HFF-Myc (cell line): ENCODE data around the gene SPCS3.
"Not testable (repeated sequence)": the region's sequence is repeated elsewhere in the genome, so short reads cannot be mapped to it uniquely, and the experiment has no call there.

Source experiments
- DNase-seq: peaks from one replicate; pipeline ENCODE4 v3.0.0-alpha.2; 2011; ENCODE audit warnings: low read depth; ENCODE audit errors: extremely low read depth
- H3K4me3 ChIP-seq: replicated peaks from 2 replicates; pipeline ENCODE4 v1.5.1; 2011; ENCODE audit warnings: low read depth, mild to moderate bottlenecking, control low read depth, low read length
- TF ChIP-seq, protein P1 (sequence below): IDR thresholded peaks from 2 replicates; pipeline ENCODE4 v1.5.1; 2012; ENCODE audit warnings: mild to moderate bottlenecking, low read depth, low read length, control low read depth; ENCODE audit errors: missing control alignments

SPCS3 gene

DNA sequence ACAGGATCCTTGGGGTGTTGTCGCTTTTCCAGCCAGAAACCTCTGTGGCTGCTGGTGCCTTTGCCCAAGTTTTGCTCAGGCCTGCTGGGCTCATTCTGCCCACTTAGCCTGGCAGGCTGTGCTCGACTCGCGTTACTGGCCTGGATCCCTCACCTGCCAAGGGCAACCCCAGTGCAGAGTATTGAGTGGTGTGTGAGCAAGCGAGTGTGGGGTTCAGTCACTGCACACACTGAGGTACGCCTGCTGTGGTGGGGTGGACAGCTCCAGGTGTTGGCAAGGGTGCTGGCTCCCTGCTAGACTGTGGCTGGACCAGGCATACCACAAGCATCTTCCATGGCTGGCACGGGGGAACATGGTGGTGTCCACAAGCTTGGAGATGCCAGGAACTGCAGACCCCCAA, 22.6 kb downstream of the SPCS3 start:
- no peak overlapping the region for H3K4me3 ChIP-seq
- TF ChIP-seq, protein P1, sequence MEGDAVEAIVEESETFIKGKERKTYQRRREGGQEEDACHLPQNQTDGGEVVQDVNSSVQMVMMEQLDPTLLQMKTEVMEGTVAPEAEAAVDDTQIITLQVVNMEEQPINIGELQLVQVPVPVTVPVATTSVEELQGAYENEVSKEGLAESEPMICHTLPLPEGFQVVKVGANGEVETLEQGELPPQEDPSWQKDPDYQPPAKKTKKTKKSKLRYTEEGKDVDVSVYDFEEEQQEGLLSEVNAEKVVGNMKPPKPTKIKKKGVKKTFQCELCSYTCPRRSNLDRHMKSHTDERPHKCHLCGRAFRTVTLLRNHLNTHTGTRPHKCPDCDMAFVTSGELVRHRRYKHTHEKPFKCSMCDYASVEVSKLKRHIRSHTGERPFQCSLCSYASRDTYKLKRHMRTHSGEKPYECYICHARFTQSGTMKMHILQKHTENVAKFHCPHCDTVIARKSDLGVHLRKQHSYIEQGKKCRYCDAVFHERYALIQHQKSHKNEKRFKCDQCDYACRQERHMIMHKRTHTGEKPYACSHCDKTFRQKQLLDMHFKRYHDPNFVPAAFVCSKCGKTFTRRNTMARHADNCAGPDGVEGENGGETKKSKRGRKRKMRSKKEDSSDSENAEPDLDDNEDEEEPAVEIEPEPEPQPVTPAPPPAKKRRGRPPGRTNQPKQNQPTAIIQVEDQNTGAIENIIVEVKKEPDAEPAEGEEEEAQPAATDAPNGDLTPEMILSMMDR = no peak
- DNase-seq = no peak

DNA sequence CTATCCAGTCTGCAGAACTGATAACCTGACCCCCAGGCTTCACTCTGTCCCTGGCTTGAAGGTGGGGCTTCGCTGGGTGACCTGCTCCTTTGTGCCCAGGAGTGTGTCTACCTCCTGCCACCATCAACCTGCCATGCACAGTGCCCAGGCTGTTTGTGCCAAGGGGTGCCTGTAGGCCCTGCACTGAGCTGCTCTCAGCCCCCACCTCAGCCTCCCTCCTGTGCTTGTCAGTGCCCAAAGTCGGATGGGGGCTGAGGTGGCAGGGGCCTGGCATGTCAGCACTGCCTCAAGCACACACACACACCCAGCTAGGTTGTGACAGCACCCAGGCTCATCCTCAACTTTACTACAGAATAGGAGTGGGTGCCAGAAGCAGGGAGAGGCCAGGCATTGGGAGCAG, 23.5 kb downstream of the SPCS3 start:
- no peak overlapping the region for H3K4me3 ChIP-seq
- no peak for DNase-seq
- TF ChIP-seq, protein P1 = no peak

DNA sequence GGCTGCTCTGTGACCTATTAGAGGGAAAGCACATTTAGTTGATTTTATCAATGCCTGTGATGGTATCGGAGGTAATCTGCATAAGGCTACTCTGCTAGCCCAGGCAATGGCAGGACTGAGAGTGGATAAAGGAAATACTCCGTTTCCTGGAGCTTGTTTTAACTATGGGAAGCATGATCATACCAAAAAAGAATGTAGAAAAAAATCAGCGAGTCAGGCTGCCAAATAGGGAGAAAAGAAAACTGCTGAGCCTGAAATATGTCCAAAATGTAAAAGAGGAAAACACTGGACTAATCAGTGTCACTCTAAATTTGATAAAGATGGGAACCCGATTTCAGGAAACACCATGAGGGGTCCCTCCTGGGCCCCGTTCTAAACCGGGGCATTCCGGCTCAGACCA, 25.6 kb downstream of the SPCS3 start:
- DNase-seq, H3K4me3 ChIP-seq: not testable (repeated sequence)

DNA sequence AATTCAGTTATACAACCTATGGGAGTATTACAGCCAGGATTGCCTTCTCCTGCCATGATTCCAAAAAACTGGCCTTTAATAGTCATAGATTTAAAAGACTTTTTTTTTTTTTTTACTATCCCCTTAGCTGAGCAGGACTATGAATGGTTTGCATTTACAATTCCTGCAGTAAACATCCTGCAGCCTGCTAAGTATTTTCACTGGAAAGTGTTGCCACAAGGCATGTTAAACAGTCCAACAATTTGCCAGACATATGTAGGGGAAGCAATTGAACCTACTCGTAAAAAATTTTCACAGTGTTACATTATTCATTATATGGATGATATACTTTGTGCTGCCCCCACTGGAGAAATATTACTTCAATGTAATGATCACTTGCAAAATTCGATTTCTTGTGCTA, 27.1 kb downstream of the SPCS3 start:
- not testable (repeated sequence) for H3K4me3 ChIP-seq, DNase-seq

DNA sequence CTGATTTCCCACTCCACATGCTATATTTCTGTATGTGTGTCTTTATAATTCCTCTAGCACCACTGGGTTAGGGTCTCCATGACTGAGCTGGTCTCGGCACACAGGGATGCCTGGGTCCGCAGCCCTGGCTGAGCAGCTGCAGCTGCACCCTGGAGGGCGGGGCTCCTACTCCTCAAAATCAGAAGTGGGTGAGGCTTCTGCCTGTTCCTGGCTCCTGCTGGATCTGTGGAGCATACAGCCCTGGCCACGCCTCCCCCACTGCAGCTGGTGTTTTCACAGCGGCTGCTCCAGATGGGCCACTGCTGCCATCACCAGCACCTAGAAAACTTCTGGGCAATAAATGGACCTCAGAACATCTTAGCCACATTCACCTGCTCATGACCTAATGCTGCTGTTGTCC, 30.9 kb downstream of the SPCS3 start:
- TF ChIP-seq, protein P1 = no peak
- DNase-seq = no peak
- H3K4me3 ChIP-seq = no peak overlapping the region

DNA sequence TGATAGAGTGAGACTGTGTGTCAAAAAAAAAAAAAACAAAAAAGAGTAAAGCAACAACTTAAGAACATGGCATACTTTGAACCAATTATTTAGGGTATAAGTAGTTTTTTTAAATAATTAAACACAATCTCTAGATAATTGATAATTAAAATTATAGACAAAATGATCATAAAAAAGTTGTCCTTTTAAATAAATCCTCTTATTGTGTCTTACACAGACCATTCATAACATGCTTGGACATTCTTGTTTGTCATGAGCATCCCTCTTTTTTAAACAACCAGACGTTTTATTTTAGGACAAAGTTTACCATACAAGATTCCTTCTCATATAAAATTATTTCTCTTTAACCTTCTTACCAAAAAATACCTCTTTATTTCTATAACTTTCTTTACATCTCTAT, 35.1 kb downstream of the SPCS3 start:
- DNase-seq = no peak
- TF ChIP-seq, protein P1 = no peak

DNA sequence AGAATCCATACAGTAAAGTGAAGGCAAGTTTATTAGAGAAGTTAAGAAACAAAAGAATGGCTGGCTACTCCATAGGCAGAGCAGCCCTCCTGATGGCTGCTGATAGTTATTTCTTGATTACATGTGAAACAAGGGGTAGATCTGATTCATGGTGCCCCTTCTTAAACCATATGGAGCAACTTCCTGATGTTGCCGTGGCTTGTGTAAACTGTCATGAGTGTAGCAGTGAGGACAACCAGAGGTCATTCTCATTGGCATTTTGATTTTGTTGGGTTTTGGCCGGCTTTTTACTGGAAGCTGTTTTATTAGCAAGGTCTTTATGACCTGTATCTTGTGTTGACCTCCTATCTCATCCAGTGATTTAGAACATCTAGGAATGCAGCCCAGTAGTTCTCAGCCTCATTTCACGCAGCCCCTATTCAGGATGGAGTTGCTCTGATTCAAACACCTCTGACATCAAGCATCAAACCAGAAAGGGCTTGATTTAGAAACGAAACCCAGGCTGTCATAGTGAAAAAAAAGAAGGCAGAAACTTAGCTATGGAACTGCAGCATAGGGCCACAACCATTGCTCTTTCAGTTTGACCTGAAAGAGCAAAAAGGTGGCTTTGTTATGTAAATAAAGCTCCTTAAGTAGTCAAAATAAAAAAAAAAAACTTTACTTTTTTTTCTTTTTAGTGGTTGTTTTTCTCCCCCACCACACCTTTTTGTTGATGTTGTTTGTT, 37.8 kb downstream of the SPCS3 start:
- DNase-seq = no peak
- TF ChIP-seq, protein P1 = no peak
- no peak overlapping the region for H3K4me3 ChIP-seq

More for the DNA sequence above, 35.1 kb downstream of the SPCS3 start:
- H3K4me3 ChIP-seq = no peak overlapping the region

DNA sequence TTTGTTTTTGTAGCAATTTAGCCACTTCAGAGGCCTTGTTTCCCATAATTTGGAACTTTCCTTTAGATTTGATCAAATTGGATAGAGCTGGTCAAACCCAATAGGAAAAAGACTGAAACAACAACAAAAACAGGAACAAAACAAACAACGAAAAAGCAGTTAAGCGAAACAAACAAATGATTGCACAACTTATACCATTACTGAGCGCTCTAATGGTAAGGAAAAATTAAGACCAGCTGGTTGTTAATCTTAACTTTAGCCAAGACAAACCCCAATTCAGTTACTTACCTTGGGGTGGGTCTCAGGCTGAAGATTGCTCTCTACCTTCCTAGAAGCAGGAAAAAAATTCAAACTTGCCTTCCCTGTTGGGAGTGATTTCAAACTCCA, 38.3 kb downstream of the SPCS3 start:
- no peak for DNase-seq
- TF ChIP-seq, protein P1 = no peak
- no peak overlapping the region for H3K4me3 ChIP-seq
